ENCODE results near the gene PNMA8C.
"Not testable (repeated sequence)": the region's sequence is repeated elsewhere in the genome, so short reads cannot be mapped to it uniquely, and the experiment has no call there.

Gene PNMA8C

GRCh38 chr19:46410205-46411087 lies 18.3 kb downstream of the PNMA8C start:
- DNase-seq: no peak

- DNase-seq: no peak
These were observed 19.5 kb downstream of the PNMA8C start for GRCh38 chr19:46409191-46409590.

- no peak for DNase-seq
These were observed 20.1 kb downstream of the PNMA8C start for GRCh38 chr19:46408664-46409039.

DNA sequence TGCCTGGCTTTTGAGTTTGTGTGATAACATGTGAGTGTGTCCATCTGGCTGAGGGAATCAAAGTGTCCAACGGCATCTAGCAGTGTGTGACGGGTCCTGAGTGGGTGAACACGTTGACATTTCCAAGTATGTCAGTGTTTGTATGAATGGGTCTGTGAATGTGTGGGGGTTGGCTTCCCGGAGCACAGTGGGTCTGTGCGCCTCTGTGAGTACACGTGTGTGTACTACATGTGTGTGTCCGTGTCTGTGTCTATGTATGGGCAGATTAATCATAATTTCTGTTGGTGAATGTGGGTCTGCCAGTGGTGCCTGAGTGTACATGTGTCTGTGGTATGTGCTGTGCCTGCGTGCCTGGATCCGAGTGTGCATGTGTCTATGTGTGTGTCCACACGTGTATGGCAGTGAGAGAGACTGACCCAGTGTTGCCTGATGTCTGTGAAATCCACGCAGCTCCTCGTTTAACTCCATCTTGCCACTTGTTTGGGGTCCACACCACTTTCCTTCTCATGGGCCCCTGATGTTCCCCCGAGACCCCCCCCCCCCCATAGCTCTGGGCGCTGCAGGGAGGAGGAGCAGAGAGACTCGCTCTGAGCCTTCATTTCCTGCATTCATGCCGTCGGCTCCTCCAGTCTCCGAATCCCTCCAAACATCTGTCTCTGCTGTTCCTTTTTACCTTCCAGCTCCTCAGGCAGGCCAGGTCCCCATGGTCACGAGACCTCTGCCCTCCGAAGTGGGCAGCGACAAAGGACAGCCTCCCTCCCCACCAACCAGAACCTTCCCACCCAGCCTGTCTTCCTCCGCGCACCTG lies 20.7 kb downstream of the PNMA8C start:
- DNase-seq: no peak

- DNase-seq: no peak
These were observed 21.8 kb downstream of the PNMA8C start for GRCh38 chr19:46406976-46407375.

- DNase-seq: no peak
These were observed 23.8 kb downstream of the PNMA8C start for GRCh38 chr19:46404753-46405468.

- no peak for DNase-seq
These were observed 24.5 kb downstream of the PNMA8C start for GRCh38 chr19:46404055-46404752.

DNA sequence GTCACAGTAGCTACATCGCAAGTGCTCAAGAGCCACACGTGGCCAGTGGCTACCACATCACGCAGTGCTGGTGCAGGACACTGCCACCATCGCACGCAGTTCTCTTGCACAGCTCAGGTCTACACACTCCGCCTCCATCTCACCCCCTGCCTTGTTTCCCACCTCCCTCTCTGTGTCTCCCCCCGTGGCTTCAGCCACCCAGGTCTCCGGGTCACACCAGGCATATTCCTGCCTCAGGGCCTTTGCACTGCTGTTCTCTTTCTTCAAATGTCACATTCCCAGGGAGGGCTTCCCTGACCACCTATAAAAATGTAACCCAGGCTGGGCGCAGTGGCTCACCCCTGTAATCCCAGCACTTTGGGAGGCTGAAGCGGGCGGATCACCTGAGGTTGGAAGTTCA lies 26.0 kb downstream of the PNMA8C start:
- no peak for DNase-seq

GRCh38 chr19:46397801-46398479 lies 30.8 kb downstream of the PNMA8C start:
- not testable (repeated sequence) for DNase-seq

DNA sequence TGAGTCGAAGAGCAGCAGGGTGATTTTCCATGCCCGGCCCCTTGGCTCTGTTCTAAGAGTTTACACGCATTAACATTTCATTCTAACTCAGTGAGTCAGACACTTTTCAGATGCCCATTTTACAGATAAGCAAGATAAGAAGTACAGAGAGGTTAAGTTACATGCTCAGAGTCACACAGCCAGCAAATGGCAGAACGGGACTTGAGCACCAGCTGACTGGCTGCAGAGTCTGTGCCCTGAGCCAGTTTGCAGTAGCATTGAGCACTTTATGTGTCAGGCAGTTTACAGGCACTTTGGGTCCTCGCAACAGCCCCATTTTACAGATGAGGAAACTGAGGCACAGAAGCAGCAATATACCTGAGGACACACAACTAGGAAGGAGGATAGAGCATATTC lies 34.3 kb downstream of the PNMA8C start:
- no peak for DNase-seq

DNA sequence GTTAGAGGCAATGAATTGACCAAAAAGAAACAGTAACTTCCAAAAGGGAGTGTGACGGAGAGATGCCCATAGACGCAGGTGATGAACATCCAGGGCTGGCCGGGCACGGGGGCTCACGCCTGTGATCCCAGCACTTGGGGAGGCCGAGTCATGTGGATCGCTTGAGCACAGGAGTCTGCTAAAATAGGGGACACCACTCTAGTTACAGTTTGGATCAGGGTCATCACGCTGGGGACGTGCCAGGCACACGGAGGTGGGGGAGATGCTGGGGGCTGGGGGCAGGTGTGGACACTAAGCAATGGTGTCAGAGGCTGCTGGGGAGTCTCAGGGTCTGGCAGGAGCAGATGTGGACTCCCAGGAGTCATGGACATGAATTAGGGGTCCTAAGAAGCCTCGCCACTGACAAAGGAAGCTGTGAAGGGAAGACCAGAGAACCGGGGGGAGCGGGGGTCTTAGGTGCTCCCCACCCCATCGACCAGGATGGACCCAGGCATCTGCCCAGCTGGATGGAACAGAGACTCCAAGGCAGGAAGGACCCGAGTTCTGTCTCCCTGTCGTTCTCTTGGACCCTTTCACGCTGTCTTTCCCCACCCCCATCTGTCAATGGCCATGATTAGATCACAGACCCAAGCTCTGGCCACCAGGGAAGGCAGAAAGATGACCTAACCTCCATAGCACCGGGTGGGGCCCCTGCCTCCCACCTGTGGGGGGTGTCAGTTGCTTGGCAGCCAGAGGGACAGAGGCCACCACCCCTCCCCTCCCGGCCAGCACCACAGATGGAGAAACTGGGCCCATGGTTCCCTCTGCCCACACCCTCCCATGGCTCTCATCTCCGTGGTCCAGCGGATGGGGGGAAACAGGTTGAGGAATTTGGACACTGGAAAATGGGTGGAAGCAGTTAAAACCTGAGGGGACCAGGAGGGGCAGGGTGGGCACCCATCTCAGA lies 35.0 kb downstream of the PNMA8C start:
- DNase-seq: no peak

GRCh38 chr19:46392837-46393236 lies 35.9 kb downstream of the PNMA8C start:
- DNase-seq: no peak

DNA sequence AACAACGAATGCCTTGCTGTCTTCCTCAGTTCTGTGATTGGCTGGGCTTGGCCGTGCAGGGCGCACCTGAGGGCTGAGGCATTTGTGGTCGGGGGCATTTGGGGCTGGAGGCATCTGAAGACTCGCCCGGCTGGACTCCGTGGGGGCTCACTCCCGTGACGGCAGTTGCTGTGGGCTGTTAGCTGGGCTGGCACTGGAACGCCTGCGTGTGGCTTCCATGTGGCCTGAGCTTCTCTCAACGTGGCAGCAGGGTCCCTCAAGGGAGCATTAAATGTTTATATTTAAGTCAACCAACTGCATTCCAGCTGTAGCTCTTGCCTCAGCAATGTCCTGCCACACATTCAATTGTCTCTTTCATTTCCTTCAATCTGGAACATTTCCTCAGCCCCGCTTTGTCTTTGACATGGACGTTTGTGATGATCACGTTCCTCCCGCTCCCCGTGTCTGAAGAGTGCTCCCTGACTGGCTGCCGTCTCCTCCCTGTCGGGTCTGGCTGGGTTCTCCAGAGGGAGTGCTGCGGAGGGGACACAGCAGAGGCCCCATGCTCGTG lies 36.4 kb downstream of the PNMA8C start:
- no peak for DNase-seq

- no peak for DNase-seq
These were observed 37.2 kb downstream of the PNMA8C start for GRCh38 chr19:46391296-46392251.

DNA sequence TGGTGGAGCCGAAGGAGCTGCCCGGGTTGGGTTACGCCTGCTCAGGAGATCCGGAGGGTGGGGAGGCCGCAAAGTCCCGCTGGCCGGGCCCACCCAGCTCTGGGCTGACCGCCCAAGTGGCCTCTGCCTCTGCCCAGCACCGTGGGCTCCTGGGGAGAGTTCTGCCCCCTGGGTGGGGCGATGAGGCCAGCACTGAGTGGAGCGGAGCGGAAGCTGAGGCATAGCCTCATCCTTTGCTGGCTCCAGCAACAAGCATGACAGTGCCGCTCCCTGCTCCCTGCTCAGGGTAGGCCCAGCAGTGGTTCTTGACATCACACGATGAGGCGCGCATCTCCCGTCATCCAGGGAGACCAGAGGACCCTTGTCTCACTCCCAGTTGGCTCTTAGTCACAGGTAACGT lies 37.9 kb downstream of the PNMA8C start:
- no peak for DNase-seq

GRCh38 chr19:46390121-46390858 lies 38.4 kb downstream of the PNMA8C start:
- no peak for DNase-seq

DNA sequence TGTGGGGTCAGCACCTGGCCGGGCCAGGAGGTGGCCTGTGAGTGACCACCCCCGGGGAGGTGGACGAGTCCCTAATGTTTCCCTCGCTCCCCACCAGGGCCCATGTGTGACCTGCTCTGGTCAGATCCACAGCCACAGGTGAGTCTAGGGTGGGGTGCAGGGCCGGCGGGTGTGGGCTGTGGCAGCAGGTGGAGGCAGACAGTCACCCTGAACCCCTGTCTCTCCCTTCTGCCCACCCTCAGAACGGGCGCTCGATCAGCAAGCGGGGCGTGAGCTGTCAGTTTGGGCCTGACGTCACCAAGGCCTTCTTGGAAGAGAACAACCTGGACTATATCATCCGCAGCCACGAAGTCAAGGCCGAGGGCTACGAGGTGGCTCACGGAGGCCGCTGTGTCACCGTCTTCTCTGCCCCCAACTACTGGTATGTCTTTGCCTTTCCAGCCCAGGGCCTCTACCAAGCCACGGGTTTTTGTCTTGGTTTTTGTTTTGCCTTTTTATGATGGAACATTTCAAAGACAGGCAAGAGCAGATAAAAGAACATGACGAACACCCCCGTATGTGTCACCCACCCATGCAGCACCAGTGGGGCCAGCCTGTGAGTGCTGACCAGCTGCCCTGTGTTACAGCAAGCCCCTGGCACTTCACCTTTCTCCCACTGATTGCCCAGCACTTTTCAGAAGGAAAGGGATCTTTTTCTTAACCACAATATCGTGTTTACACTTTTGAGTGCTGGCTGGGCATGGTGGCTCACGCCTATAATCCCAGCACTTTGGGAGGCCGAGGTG lies 40.2 kb downstream of the PNMA8C start:
- no peak for DNase-seq

DNA sequence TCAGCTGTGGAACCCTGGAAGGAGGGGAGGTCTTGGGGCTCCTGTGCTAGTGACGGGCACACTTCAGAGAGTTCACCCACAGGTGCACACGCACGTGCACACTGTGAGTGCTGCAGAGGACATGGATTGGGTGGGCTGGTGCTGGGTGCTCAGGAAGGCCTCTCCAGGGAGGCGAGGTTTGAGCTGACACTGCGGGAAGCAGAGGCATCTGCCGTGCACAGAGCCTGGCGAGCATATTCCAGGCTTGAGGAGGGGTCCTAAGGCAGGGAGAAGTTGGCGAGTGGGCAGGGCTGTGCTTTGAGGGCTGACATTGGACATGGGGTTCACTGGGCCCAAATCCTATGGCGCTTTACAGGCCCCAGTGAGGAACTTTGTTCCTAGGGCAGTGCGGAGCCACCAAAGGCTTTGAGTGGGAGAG lies 41.0 kb downstream of the PNMA8C start:
- no peak for DNase-seq
